HepG2 (cell line): ENCODE data around the gene ALDH16A1. TPM values are rescaled to one million over a fixed set of nuclear protein-coding genes. Genes with fewer than 3 reads are reported as not detected.

ENCODE experiments used
- AKAP8 ChIP-seq: sonication (generic); formaldehyde crosslinking; IDR thresholded peaks from 2 replicates; pipeline ENCODE4 v1.5.1; 2020; ENCODE audit warnings: mild to moderate bottlenecking, missing genetic modification reagents
- HHEX ChIP-seq: IDR thresholded peaks from 2 replicates; pipeline ENCODE4 v1.6.1; 2016; ENCODE audit warnings: control low read depth
- IKZF4 ChIP-seq: sonication (generic); formaldehyde crosslinking; IDR thresholded peaks from 2 replicates; pipeline ENCODE4 v1.5.1; 2020; ENCODE audit warnings: borderline replicate concordance, mild to moderate bottlenecking, low read depth, missing genetic modification reagents; ENCODE audit errors: not compliant biosample characterization
- JARID2 ChIP-seq: sonication (generic); formaldehyde crosslinking; IDR thresholded peaks from 2 replicates; pipeline ENCODE4 v1.8.1; 2023; ENCODE audit warnings: missing genetic modification reagents, inconsistent platforms; ENCODE audit not compliant: insufficient replicate concordance
- MAFF ChIP-seq: IDR thresholded peaks from 2 replicates; pipeline ENCODE4 v1.6.1; 2011; ENCODE audit warnings: low read depth, low read length, improper control_type of control experiment
- NFKBIZ ChIP-seq: IDR thresholded peaks from 2 replicates; pipeline ENCODE4 v1.6.1; 2018; ENCODE audit warnings: missing genetic modification reagents, missing compliant biosample characterization
- ONECUT2 ChIP-seq: sonication (generic); formaldehyde crosslinking; IDR thresholded peaks from 2 replicates; pipeline ENCODE4 v1.4.0; 2020; ENCODE audit warnings: missing genetic modification reagents
- PAX8 ChIP-seq: sonication (generic); formaldehyde crosslinking; IDR thresholded peaks from 2 replicates; pipeline ENCODE4 v1.8.0; 2022; ENCODE audit warnings: mild to moderate bottlenecking, missing genetic modification reagents, borderline replicate concordance
- SIN3B ChIP-seq: fragments of 150-350 bp; IDR thresholded peaks from 2 replicates; pipeline ENCODE4 v1.6.1; 2014; ENCODE audit warnings: low read length
- SP5 ChIP-seq: IDR thresholded peaks from 2 replicates; pipeline ENCODE4 v1.6.1; 2016; ENCODE audit warnings: low read depth, borderline replicate concordance
- TAF15 ChIP-seq: fragments of 200-400 bp; formaldehyde crosslinking; IDR thresholded peaks from one replicate; pipeline ENCODE4 v1.6.1; 2018; ENCODE audit warnings: mild to moderate bottlenecking, low read depth, low read length; ENCODE audit not compliant: poor library complexity, severe bottlenecking
- TRIM24 ChIP-seq: sonication (generic); formaldehyde crosslinking; IDR thresholded peaks from 2 replicates; pipeline ENCODE4 v1.8.0; 2022; ENCODE audit warnings: mild to moderate bottlenecking, missing genetic modification reagents
- ZFP36L1 ChIP-seq: sonication (generic); formaldehyde crosslinking; IDR thresholded peaks from 2 replicates; pipeline ENCODE4 v1.8.0; 2022; ENCODE audit warnings: mild to moderate bottlenecking, missing genetic modification reagents, moderate library complexity
- ZNF142 ChIP-seq: sonication (generic); formaldehyde crosslinking; IDR thresholded peaks from 2 replicates; pipeline ENCODE4 v1.4.0; 2020; ENCODE audit warnings: missing genetic modification reagents
- ZNF350 ChIP-seq: sonication (generic); formaldehyde crosslinking; IDR thresholded peaks from 2 replicates; pipeline ENCODE4 v1.4.0; 2020; ENCODE audit warnings: mild to moderate bottlenecking, low read depth, missing genetic modification reagents, borderline replicate concordance
- ZNF530 ChIP-seq: sonication (generic); formaldehyde crosslinking; IDR thresholded peaks from 2 replicates; pipeline ENCODE4 v1.5.0; 2020; ENCODE audit warnings: low read depth, mild to moderate bottlenecking, missing genetic modification reagents
- ZNF557 ChIP-seq: sonication (generic); formaldehyde crosslinking; IDR thresholded peaks from 2 replicates; pipeline ENCODE4 v1.4.0; 2020; ENCODE audit warnings: missing genetic modification reagents
- ZNF7 ChIP-seq: IDR thresholded peaks from 2 replicates; pipeline ENCODE4 v1.6.1; 2016; ENCODE audit warnings: missing biosample characterization, missing genetic modification reagents
- ZNF704 ChIP-seq: sonication (generic); formaldehyde crosslinking; IDR thresholded peaks from 2 replicates; pipeline ENCODE4 v1.8.1; 2023; ENCODE audit warnings: mild to moderate bottlenecking, inconsistent platforms, moderate library complexity, missing genetic modification reagents, borderline replicate concordance
- ZNF773 ChIP-seq: sonication (generic); formaldehyde crosslinking; IDR thresholded peaks from 2 replicates; pipeline ENCODE4 v1.4.0; 2020; ENCODE audit warnings: missing genetic modification reagents, borderline replicate concordance
- ZNF879 ChIP-seq: sonication (generic); formaldehyde crosslinking; IDR thresholded peaks from 2 replicates; pipeline ENCODE4 v1.8.1; 2023; ENCODE audit warnings: missing genetic modification reagents
- polyA plus RNA-seq, 8 experiments: library from polyadenylated mRNA; depleted of rRNA in 3 of 8; stranded (reverse) in 7 of 8; unstranded in 1 of 8; fragments of >200 nt; fragmentation: Illumina TruSeq in 4 of 8; extraction: Trizol in 4 of 8; gene quantifications; 2 replicates each; pipeline versions ENCODE4 v1.2.1 to v1.2.3, GENCODE V29; 2011 to 2016; ENCODE audit warnings: low read depth in 4 of 8, missing spikeins in 1 of 8, mixed read lengths in 1 of 8; ENCODE audit not compliant: insufficient read depth in 1 of 8
- total RNA-seq, 5 experiments: library from RNA; depleted of rRNA; stranded (reverse); fragments of >200 nt; fragmentation: Illumina TruSeq; extraction: Trizol; gene quantifications; 2 replicates each; pipeline ENCODE4 v1.2.3, GENCODE V29; 2016; ENCODE audit warnings: low read depth in 1 of 5
- TF ChIP-seq, protein P1 (sequence below): sonication (generic); formaldehyde crosslinking; IDR thresholded peaks from 2 replicates; pipeline ENCODE4 v1.4.0; 2020; ENCODE audit warnings: mild to moderate bottlenecking, missing genetic modification reagents

Gene ALDH16A1
- total and polyA plus RNA-seq, 2 of the 13 experiments (the other 11 are each of a cell fraction or from before 2014, with no cell fraction given), result 8.4 to 34.9 TPM

DNA sequence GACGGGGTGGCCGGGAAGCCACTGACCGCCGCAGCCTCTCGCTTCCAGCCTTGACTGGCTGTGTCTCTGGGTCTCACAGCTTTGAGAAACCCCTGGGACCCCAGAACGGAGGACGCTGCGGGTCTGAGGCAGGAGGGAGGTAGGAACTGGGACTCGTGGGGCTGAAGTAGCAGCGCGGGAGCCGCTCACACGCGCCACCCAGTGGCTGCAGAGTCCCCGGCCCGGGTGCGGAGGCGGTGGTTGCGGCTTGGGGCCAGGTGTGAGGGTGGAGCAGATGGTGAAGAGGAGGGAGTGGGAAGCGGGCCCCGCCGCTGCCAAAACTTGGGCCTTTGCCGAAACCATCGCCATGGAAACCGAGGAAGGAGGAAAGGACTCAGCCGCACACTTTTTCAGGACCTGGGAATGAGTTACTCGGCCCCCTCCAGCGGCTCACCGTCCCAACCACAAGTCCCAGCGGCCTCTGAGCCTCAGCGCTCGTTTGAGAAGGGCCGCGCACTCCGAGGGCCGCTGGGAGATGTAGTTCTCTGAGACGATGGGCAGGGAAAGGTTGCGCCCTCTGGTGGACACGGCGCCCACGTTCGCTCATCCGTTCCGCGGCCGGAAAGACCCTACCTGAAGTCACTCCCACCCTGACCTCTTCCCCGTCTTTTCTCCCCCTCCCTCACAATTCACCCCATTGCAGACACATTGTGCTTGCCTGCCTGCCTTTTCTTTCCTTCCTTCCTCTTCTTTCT, 9.5 kb upstream of the ALDH16A1 start (continued):
- TF ChIP-seq, protein P1, sequence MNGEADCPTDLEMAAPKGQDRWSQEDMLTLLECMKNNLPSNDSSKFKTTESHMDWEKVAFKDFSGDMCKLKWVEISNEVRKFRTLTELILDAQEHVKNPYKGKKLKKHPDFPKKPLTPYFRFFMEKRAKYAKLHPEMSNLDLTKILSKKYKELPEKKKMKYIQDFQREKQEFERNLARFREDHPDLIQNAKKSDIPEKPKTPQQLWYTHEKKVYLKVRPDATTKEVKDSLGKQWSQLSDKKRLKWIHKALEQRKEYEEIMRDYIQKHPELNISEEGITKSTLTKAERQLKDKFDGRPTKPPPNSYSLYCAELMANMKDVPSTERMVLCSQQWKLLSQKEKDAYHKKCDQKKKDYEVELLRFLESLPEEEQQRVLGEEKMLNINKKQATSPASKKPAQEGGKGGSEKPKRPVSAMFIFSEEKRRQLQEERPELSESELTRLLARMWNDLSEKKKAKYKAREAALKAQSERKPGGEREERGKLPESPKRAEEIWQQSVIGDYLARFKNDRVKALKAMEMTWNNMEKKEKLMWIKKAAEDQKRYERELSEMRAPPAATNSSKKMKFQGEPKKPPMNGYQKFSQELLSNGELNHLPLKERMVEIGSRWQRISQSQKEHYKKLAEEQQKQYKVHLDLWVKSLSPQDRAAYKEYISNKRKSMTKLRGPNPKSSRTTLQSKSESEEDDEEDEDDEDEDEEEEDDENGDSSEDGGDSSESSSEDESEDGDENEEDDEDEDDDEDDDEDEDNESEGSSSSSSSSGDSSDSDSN (CRISPR knock-in tag), result peak; percentile 69
- TF ChIP-seq ZNF530 (no peak), SIN3B (no peak), ZNF142 (CRISPR knock-in tag) (no peak; the same call in 1 of the 2 replicates), JARID2 (no peak), TAF15 (peak; percentile 78), ZNF7 (no peak), HHEX (CRISPR knock-in tag) (no peak), ZNF704 (CRISPR knock-in tag) (peak; percentile 86; the same call in 1 of the 2 replicates), ZNF557 (CRISPR knock-in tag) (no peak), ZNF879 (CRISPR knock-in tag) (no peak), TRIM24 (CRISPR knock-in tag) (no peak), IKZF4 (CRISPR knock-in tag) (no peak), NFKBIZ (CRISPR knock-in tag) (no peak), ZNF350 (CRISPR knock-in tag) (no peak), AKAP8 (CRISPR knock-in tag) (0 out of 2 replicates have a peak, but pooled peaks have one; percentile 53), SP5 (no peak), ZNF773 (no peak), PAX8 (0 out of 2 replicates have a peak, but pooled peaks have one; percentile 45), ZFP36L1 (CRISPR knock-in tag) (no peak), MAFF (no peak), ONECUT2 (CRISPR knock-in tag) (no peak)
